GM12891 (cell line): ENCODE data around the gene CDH4.

Experiments used
- POLR2A ChIP-seq: IDR thresholded peaks from 2 replicates; pipeline ENCODE4 v1.6.1; 2011; ENCODE audit warnings: low read depth, low read length, control low read depth
- TAF1 ChIP-seq: IDR thresholded peaks from 2 replicates; pipeline ENCODE4 v1.6.1; 2011; ENCODE audit warnings: low read depth, low read length, control low read depth

GRCh38 chr20:61354501-61354900 lies 102.4 kb downstream of the CDH4 start:
- TF ChIP-seq POLR2A (no peak), TAF1 (no peak)
